Activated CD4-positive, alpha-beta T cell treated with anti-CD3 and anti-CD28 coated beads for 1 hour (primary cell): ENCODE measurements around the gene SLCO4A1.

Source experiments
- DNase-seq: peaks from one replicate; pipeline ENCODE4 v3.0.0-alpha.2; 2020

Gene SLCO4A1

GRCh38 chr20:62652894-62653305, 10.6 kb downstream of the SLCO4A1 start:
- no peak for DNase-seq

DNA sequence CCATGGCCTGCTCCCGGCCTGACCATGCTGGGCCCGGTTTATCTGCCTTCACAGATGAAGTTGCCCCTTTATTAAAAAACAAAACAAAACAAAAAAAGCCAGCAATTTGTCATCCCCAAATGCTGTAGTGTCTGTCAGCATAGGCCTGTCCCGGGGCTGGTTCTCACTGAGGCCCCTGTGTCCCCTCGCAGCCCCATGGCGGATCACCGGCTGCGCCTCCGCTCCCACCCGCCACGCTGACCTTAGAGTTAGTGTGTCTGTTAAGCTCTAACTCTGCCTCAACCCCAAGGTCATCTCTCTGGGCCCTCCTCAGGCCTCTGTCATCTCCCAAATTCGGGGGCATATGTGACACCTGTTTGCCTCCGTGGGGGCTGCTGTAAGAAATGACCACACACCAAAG, 11.1 kb downstream of the SLCO4A1 start:
- no peak for DNase-seq

GRCh38 chr20:62653951-62654685, 11.8 kb downstream of the SLCO4A1 start:
- DNase-seq = no peak

- DNase-seq = no peak
Observed at GRCh38 chr20:62655282-62656196, 13.2 kb downstream of the SLCO4A1 start.

GRCh38 chr20:62656197-62656918, 14.1 kb downstream of the SLCO4A1 start:
- DNase-seq = no peak

DNA sequence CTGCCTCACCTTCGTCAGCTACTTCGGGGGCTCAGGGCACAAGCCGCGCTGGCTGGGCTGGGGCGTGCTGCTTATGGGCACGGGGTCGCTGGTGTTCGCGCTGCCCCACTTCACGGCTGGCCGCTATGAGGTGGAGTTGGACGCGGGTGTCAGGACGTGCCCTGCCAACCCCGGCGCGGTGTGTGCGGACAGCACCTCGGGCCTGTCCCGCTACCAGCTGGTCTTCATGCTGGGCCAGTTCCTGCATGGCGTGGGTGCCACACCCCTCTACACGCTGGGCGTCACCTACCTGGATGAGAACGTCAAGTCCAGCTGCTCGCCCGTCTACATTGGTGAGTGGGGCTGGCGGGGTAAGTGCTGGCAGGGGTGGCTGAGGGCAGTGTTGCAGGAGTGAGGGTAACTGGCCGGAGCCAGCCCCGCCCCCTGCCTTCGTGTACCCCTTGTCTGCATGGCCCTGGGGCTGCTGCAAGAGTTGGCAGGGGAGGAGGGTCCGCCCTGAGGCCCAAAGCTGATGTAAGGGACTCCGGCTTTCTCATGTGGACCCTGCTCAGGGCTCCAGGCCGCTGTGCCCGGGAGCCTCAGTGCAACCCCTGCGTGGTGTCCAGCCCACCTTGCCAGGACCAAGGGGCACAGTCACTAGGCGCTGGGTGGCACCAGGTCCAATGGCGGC, 14.8 kb downstream of the SLCO4A1 start:
- no peak for DNase-seq

DNA sequence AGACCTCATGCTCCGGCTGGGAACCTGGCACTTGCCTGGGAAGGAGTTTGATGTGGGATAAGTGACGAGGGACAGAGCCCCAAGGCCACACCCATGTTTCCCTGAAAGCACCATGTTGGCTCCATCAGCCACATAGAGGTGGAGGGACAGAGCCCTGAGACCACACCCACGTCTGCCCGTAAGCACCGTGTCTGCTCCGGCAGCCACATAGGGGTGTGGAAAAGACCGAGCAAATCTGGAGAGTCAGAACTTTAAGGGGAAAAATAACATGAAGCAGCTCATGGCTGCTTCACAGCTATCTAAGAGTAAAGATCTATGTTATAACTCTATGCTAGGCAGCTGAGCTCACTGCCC, 15.3 kb downstream of the SLCO4A1 start:
- no peak for DNase-seq

- DNase-seq = no peak
Observed at GRCh38 chr20:62657956-62658355, 15.7 kb downstream of the SLCO4A1 start.

- DNase-seq = no peak
Observed at GRCh38 chr20:62658593-62659178, 16.4 kb downstream of the SLCO4A1 start.

- no peak for DNase-seq
Observed at GRCh38 chr20:62659488-62660239, 17.4 kb downstream of the SLCO4A1 start.

DNA sequence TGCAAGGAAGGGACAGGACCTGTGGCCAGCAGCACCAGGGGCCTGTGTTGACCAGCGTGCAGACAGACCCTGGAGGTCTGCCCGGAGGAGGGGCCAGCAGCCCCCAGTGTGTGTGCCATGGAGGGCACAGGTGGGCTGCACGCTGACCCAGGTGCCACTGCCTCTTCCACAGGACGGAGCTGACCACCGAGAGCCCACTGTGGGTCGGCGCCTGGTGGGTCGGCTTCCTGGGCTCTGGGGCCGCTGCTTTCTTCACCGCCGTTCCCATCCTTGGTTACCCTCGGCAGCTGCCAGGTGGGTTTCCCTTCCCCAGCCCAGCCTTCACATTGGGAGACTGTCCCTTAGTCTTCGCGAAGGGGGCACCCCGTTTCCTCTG, 17.9 kb downstream of the SLCO4A1 start:
- no peak for DNase-seq

- no peak for DNase-seq
Observed at GRCh38 chr20:62660768-62661167, 18.5 kb downstream of the SLCO4A1 start.

DNA sequence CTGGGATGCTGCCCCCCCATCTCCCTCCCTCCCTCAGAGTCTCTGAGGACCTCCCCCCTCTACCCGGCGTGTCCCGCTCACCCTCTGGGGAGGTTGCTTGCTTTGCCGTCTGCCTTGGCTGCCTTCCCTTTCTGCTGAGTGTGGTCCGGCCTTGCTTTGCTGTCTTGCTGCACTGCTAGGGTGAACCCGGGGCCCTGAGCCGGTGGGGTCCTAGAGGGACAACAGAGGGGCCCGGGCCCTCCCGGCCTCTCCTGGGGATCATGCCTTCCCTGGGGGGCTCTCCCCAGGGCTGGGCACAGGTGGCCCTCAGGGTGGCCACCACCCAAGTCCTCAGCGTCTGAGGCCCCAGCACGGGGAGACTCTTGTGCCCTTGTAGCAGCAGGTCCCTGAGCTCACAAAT, 19.3 kb downstream of the SLCO4A1 start:
- no peak for DNase-seq

DNA sequence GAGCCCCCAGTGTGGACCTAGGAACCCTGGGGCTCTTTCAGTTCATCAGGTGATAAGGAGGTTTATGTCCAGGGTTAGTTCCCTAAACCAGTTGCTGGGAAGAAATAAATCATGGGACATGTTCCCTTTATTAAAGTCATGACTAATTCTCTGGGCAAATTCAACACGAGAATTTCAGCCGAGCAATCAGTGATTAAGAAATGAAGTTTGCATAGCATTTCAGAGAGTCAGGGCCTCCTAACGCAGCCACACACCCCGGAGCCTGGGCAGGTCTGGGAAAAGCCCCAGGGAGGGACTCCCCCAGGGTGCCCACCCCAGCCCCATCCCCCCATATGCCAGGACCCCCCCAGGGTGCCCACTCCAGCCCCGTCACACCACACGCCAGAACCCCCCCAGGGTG, 20.1 kb downstream of the SLCO4A1 start:
- no peak for DNase-seq

- no peak for DNase-seq
Observed at GRCh38 chr20:62663145-62664018, 21.1 kb downstream of the SLCO4A1 start.

DNA sequence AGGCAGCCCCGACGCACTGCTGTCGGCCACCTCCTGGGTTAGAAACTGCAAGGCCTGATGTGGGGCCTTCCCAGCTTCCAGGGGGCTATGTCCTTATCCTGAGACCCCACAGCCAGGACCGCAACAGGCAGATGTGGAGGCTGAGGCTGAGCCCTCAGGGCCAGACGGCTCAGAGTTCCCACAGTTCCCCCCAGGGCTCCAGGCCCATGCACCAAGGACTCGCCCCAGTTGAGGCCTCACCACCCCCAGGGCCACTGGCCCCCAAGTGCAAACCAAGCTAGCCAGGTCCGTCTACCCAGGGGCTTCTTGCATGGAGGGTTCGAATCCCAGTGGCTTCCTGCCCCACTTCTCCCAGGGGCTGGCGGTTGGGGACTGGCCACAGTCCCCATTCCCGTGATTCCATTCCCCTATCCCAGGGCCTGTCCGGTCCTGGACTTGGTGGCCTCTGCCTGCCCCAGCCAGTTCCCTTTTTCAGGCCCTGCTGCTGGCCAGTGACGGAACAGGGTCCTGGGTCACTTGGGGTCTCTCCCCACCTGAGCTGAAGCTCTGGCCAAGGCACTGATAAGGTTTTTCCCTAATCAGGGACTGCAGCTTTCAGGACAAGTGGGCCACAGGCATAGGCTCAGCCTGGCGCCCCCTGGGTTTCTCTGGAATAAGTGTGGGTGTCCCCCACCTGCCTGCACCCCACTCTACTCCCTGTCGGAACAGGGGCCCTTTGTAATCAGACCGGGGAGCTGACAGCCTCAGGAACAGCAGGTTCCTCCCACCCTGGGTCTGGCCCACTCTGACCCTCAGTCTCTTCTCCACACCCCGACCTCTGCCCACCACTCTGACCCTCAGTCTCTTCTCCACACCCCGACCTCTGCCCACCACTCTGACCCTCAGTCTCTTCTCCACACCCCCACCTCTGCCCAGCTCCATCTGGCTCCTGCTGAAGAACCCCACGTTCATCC, 22.0 kb downstream of the SLCO4A1 start:
- DNase-seq = no peak

DNA sequence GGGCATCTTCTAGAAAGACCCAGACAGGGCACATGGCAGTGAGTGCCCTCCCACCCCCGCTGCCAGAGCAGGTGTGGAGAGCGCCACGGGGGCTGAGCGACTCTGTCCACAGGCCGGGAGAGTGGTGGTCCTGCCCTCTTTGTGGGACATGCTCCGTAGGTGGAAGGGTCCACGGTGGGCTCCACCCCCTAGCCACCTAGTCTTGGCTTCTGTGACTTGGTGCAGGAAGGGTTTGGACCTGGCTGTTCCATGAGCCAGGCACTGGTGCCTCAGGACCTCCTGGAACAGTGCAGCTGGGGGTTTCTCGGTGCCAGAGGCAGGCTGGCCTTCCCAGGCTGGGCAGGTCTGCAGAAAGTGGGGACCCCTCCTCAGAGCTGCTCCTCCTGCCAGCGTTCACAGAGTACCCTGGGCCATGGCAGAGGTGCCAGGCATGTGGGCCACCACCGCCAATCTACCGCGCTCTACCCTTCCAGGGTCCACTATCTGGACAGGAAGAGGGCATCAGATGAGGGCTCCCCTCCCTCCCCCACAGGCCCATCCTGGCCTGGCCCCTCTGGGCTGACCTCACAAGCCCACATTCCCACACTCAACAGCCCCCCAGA, 23.0 kb downstream of the SLCO4A1 start:
- no peak for DNase-seq

DNA sequence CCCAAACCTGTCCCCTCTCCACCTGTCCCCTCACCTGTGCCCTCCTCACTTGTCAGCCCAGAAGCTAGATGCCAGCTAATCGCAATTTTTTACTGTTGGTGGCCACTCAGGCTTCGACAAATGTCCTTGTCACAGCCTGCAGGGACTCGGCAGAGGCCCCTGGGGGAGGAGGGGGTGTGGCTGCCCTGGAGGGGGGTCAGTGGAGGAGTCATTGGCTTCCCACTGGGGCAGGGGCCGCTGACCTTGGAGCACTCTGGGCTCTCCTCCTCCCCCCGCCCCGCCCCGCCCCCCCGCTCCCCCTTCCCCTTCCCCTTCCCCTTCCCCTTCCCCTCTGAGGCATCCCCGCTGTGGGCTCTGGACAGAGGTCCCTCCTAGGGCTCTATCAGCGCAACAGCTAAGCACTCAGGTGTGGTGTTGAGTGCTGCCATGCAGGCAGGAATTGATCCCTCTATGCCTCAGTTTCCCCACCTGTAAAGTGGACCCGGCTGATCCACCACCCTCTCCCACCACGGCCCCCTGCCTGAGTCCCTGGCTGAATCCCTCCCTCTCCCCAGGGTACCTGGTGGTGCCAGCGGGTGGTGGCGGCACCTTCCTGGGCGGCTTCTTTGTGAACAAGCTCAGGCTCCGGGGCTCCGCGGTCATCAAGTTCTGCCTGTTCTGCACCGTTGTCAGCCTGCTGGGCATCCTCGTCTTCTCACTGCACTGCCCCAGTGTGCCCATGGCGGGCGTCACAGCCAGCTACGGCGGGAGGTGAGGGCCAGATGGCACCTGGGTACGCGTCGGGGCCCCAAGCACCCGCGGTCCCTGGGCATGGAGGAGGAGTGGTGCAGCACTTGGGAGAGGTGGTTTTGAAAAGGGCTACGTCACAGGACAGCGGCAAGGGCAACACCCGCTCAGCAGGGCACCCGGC, 23.8 kb downstream of the SLCO4A1 start:
- DNase-seq = no peak
